A673 (cell line): ENCODE measurements around the gene DGKK. TPM values are rescaled to one million over a fixed set of nuclear protein-coding genes. Genes with fewer than 3 reads are reported as not detected.

ENCODE experiments used
- BruUV-seq: library from RNA; stranded (reverse); fragments of 400-500 nt; replicated peaks from 2 replicates; lab custom pipeline; 2021; lab: Mats Ljungman, UMichigan
- CTCF ChIA-PET: fragments of 300-600 bp; sonication (Branson Sonifier 250); formaldehyde crosslinking; loops from one replicate; lab custom pipeline; 2022; ENCODE audit warnings: antibody characterized with exemption; lab: Charles Lee
- POLR2A ChIA-PET: fragments of 300-600 bp; sonication (Branson Sonifier 250); formaldehyde crosslinking; loops from one replicate; lab custom pipeline; 2022; ENCODE audit warnings: antibody characterized with exemption; ENCODE audit not compliant: low non-redundant PET; lab: Charles Lee
- DNase-seq: peaks from one replicate; pipeline ENCODE4 v3.0.0-alpha.2; 2015; ENCODE audit warnings: low spot score
- H3K27ac ChIP-seq: fragments of 200-600 bp; sonication (generic); 2 replicates; pipeline ENCODE4 v1.5.1; 2016; ENCODE audit warnings: mixed run types, low read depth, mild to moderate bottlenecking, mixed read lengths, antibody characterized with exemption, low read length; ENCODE audit not compliant: poor library complexity, severe bottlenecking
- H3K27me3 ChIP-seq: fragments of 200-600 bp; sonication (generic); replicated peaks from 2 replicates; pipeline ENCODE4 v1.6.1; 2017; ENCODE audit warnings: mixed run types, low read depth, mild to moderate bottlenecking, mixed read lengths, antibody characterized with exemption, low read length; ENCODE audit not compliant: insufficient read depth, poor library complexity
- H3K36me3 ChIP-seq: fragments of 200-600 bp; sonication (generic); 2 replicates; pipeline ENCODE4 v1.6.1; 2016; ENCODE audit warnings: mixed run types, mild to moderate bottlenecking, mixed read lengths, antibody characterized with exemption, low read length; ENCODE audit not compliant: insufficient read depth, poor library complexity, severe bottlenecking
- H3K4me1 ChIP-seq: fragments of 200-600 bp; sonication (generic); 2 replicates; pipeline ENCODE4 v1.6.1; 2017; ENCODE audit warnings: mixed run types, mild to moderate bottlenecking, mixed read lengths, antibody characterized with exemption, low read length; ENCODE audit not compliant: insufficient read depth, poor library complexity, severe bottlenecking
- H3K4me3 ChIP-seq: fragments of 200-600 bp; sonication (generic); 2 replicates; pipeline ENCODE4 v1.5.1; 2016; ENCODE audit warnings: low read depth, mixed run types, mild to moderate bottlenecking, mixed read lengths, low read length; ENCODE audit not compliant: poor library complexity, severe bottlenecking
- H3K9me3 ChIP-seq: fragments of 200-600 bp; sonication (generic); 2 replicates; pipeline ENCODE4 v1.6.1; 2016; ENCODE audit warnings: mixed run types, low read depth, mild to moderate bottlenecking, mixed read lengths, antibody characterized with exemption, low read length; ENCODE audit not compliant: poor library complexity, severe bottlenecking
- CTCF ChIP-seq: fragments of 300-800, 200-600 bp; sonication (generic); conservative IDR thresholded peaks from 2 replicates; pipeline ENCODE4 v1.5.1; 2017; ENCODE audit warnings: low read depth, mild to moderate bottlenecking, antibody characterized with exemption, low read length, moderate library complexity, mixed read lengths
- EZH2 ChIP-seq: fragments of 200-600 bp; sonication (generic); IDR thresholded peaks from 2 replicates; pipeline ENCODE4 v1.6.1; 2017; ENCODE audit warnings: borderline replicate concordance, low read depth, mild to moderate bottlenecking, mixed read lengths, antibody characterized with exemption, low read length; ENCODE audit not compliant: poor library complexity, severe bottlenecking
- intact Hi-C: fragments of 100-400 bp; cut with micrococcal nuclease; formaldehyde crosslinking; loops from one replicate; pipeline ENCODE4 v1.10.0; 2022; ENCODE audit not compliant: unreplicated experiment
- total RNA-seq: library from RNA; stranded (reverse); gene quantifications from 2 replicates; pipeline ENCODE4 v1.2.3, GENCODE V29; 2021

The DGKK gene
- total RNA-seq, 1 experiment from 2014 or later: 10.8 TPM

- Histone ChIP-seq H3K27ac (no peak overlapping the region), H3K4me3 (no peak overlapping the region), H3K4me1 (no peaks in the 10 kb centered on the region), H3K27me3 (no peaks in the 10 kb centered on the region), H3K9me3 (no peaks in the 10 kb centered on the region), H3K36me3 (no peaks in the 10 kb centered on the region)
- no peak for DNase-seq
- TF ChIP-seq CTCF (no peak), EZH2 (no peak)
- no TSS peak for BruUV-seq
- intact Hi-C loops: no loop called here
- ChIA-PET CTCF (no interaction called here), POLR2A (no interaction called here)
Measured at GRCh38 chrX:50495616-50496015, 25.0 kb upstream of the DGKK start.

GRCh38 chrX:50492720-50493119 is 22.1 kb upstream of the DGKK start:
- H3K9me3 ChIP-seq: no peaks in the 10 kb centered on the region
- intact Hi-C loops: no loop called here
- no peak overlapping the region for H3K27ac ChIP-seq
- ChIA-PET POLR2A (no interaction called here), CTCF (no interaction called here)
- H3K27me3 ChIP-seq: no peaks in the 10 kb centered on the region
- TF ChIP-seq EZH2 (no peak), CTCF (no peak)
- DNase-seq: no peak
- no peaks in the 10 kb centered on the region for H3K4me1 ChIP-seq
- H3K36me3 ChIP-seq: no peaks in the 10 kb centered on the region
- H3K4me3 ChIP-seq: no peak overlapping the region
- no TSS peak for BruUV-seq

GRCh38 chrX:50484662-50485061 is 14.0 kb upstream of the DGKK start:
- Histone ChIP-seq H3K9me3 (no peaks in the 10 kb centered on the region), H3K4me3 (no peak overlapping the region), H3K27me3 (no peaks in the 10 kb centered on the region), H3K36me3 (no peaks in the 10 kb centered on the region), H3K4me1 (no peaks in the 10 kb centered on the region), H3K27ac (no peak overlapping the region)
- DNase-seq: no peak
- ChIA-PET POLR2A (no interaction called here), CTCF (no interaction called here)
- BruUV-seq: no TSS peak
- TF ChIP-seq CTCF (no peak), EZH2 (no peak)
- intact Hi-C loops: no loop called here
